Measurements from ENCODE around the gene FRMD8.
A peak's percentile ranks its signal among the peaks of the same experiment; 100 is the strongest.

FRMD8 gene

GRCh38 chr11:65417702-65418430 lies 31.4 kb downstream of the FRMD8 start:
- no peaks in the 10 kb centered on the region for H3K9me3 ChIP-seq (ENCODE audit: low read length)
- H3K4me2 ChIP-seq (ENCODE audit: low read length), result peak overlapping the region; percentile 97
- peak overlapping the region; percentile 99 for H3K27ac ChIP-seq (ENCODE audit: low read depth, low read length, poor library complexity, severe bottlenecking)
- H3F3A ChIP-seq (ENCODE audit: insufficient read depth, low read length), result 0 out of 2 replicates have a peak, but pooled peaks cover 5% of the 10 kb centered on the region
- H3K9ac ChIP-seq (ENCODE audit: low read length), result peak overlapping the region; percentile 99
- H3K9me2 ChIP-seq (ENCODE audit: low read depth, low read length), result no peaks in the 10 kb centered on the region
- H3K4me1 ChIP-seq (ENCODE audit: insufficient read depth, low read length, severe bottlenecking), result peaks cover 87% of the 10 kb centered on the region
- TF ChIP-seq EZH2 (IDR thresholded peaks at IDR 0.05; ENCODE audit: borderline replicate concordance, low read length) (no peak), CTCF (IDR thresholded peaks at IDR 0.05; ENCODE audit: low read length) (no peak)
- H2AFZ ChIP-seq (ENCODE audit: low read length), result no peak overlapping the region
- no peaks in the 10 kb centered on the region for H3K27me3 ChIP-seq (ENCODE audit: insufficient read depth, low read length)
- peaks cover 7% of the 10 kb centered on the region for H3K79me2 ChIP-seq (ENCODE audit: insufficient read depth, low read length)
- peak overlapping the region; percentile 63 for H3K4me3 ChIP-seq (ENCODE audit: low read depth, low read length, poor library complexity, severe bottlenecking)
- H4K20me1 ChIP-seq (ENCODE audit: insufficient read depth, low read length), result no peaks in the 10 kb centered on the region
- peaks cover 13% of the 10 kb centered on the region; the same call in 1 of the 2 replicates for H3K36me3 ChIP-seq (ENCODE audit: insufficient read depth, low read length)

- no peak overlapping the region for H2AFZ ChIP-seq (ENCODE audit: low read length)
- H3K36me3 ChIP-seq (ENCODE audit: insufficient read depth, low read length), result peaks cover 15% of the 10 kb centered on the region
- peak overlapping the region; percentile 97 for H3K4me2 ChIP-seq (ENCODE audit: low read length)
- 0 out of 2 replicates have a peak, but pooled peaks cover 5% of the 10 kb centered on the region for H3F3A ChIP-seq (ENCODE audit: insufficient read depth, low read length)
- peak overlapping the region; percentile 99 for H3K27ac ChIP-seq (ENCODE audit: low read depth, low read length, poor library complexity, severe bottlenecking)
- peak overlapping the region; percentile 99 for H3K9ac ChIP-seq (ENCODE audit: low read length)
- no peaks in the 10 kb centered on the region for H3K9me3 ChIP-seq (ENCODE audit: low read length)
- TF ChIP-seq EZH2 (IDR thresholded peaks at IDR 0.05; ENCODE audit: borderline replicate concordance, low read length) (no peak), CTCF (IDR thresholded peaks at IDR 0.05; ENCODE audit: low read length) (no peak)
- no peaks in the 10 kb centered on the region for H3K9me2 ChIP-seq (ENCODE audit: low read depth, low read length)
- peak overlapping the region; percentile 63 for H3K4me3 ChIP-seq (ENCODE audit: low read depth, low read length, poor library complexity, severe bottlenecking)
- H3K4me1 ChIP-seq (ENCODE audit: insufficient read depth, low read length, severe bottlenecking), result peaks cover 87% of the 10 kb centered on the region
- peaks cover 12% of the 10 kb centered on the region for H3K79me2 ChIP-seq (ENCODE audit: insufficient read depth, low read length)
- no peaks in the 10 kb centered on the region for H4K20me1 ChIP-seq (ENCODE audit: insufficient read depth, low read length)
- no peaks in the 10 kb centered on the region for H3K27me3 ChIP-seq (ENCODE audit: insufficient read depth, low read length)
These were observed 31.9 kb downstream of the FRMD8 start for GRCh38 chr11:65418431-65418680.

GRCh38 chr11:65418681-65419459 lies 32.4 kb downstream of the FRMD8 start:
- H3K27ac ChIP-seq (ENCODE audit: low read depth, low read length, poor library complexity, severe bottlenecking), result peak overlapping the region; percentile 99
- no peaks in the 10 kb centered on the region for H3K9me2 ChIP-seq (ENCODE audit: low read depth, low read length)
- H3K27me3 ChIP-seq (ENCODE audit: insufficient read depth, low read length), result no peaks in the 10 kb centered on the region
- 0 out of 2 replicates have a peak, but pooled peaks cover 5% of the 10 kb centered on the region for H3F3A ChIP-seq (ENCODE audit: insufficient read depth, low read length)
- H3K4me1 ChIP-seq (ENCODE audit: insufficient read depth, low read length, severe bottlenecking), result peaks cover 85% of the 10 kb centered on the region
- H4K20me1 ChIP-seq (ENCODE audit: insufficient read depth, low read length), result no peaks in the 10 kb centered on the region
- H3K9me3 ChIP-seq (ENCODE audit: low read length), result no peaks in the 10 kb centered on the region
- peak overlapping the region; percentile 99 for H3K9ac ChIP-seq (ENCODE audit: low read length)
- H3K4me2 ChIP-seq (ENCODE audit: low read length), result peak overlapping the region; percentile 97
- peaks cover 15% of the 10 kb centered on the region for H3K36me3 ChIP-seq (ENCODE audit: insufficient read depth, low read length)
- H3K4me3 ChIP-seq (ENCODE audit: low read depth, low read length, poor library complexity, severe bottlenecking), result peak overlapping the region; percentile 63
- no peak overlapping the region for H2AFZ ChIP-seq (ENCODE audit: low read length)
- no peak for TF ChIP-seq EZH2 (IDR thresholded peaks at IDR 0.05; ENCODE audit: borderline replicate concordance, low read length)
- no peak for TF ChIP-seq CTCF (IDR thresholded peaks at IDR 0.05; ENCODE audit: low read length)
- H3K79me2 ChIP-seq (ENCODE audit: insufficient read depth, low read length), result peaks cover 17% of the 10 kb centered on the region

Measured in OCI-LY1 (cell line).